Measurements from ENCODE around the gene CDC14C.
"Not testable (repeated sequence)": the region's sequence is repeated elsewhere in the genome, so short reads cannot be mapped to it uniquely, and the experiment has no call there.

The CDC14C gene

DNA sequence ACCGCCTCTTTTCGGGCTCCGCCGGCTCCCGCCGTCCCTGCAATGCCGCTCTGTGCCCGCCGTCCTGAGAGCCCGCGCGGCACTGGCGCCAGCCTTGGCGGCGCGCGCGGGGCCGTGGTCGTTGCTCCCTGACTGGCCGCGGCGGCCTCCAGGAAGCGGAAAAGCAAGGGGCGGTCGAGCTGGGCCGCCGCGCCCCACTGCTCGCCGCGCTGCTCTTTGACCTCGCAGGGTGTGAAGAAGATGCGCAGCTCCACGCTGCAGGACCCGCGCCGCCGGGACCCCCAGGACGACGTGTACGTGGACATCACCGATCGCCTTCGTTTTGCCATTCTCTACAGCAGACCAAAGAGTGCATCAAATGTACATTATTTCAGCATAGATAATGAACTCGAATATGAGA lies at the start of gene CDC14C:
Gene CDC14C, plus strand, starts transcription at position 115 of the 400 bp plus-strand sequence. Its CDS starts 126 bp downstream, at position 241.
- DNase-seq = no peak

GRCh38 chr7:48875045-48875916 lies 49.1 kb upstream of the CDC14C start:
- no peak for DNase-seq

DNA sequence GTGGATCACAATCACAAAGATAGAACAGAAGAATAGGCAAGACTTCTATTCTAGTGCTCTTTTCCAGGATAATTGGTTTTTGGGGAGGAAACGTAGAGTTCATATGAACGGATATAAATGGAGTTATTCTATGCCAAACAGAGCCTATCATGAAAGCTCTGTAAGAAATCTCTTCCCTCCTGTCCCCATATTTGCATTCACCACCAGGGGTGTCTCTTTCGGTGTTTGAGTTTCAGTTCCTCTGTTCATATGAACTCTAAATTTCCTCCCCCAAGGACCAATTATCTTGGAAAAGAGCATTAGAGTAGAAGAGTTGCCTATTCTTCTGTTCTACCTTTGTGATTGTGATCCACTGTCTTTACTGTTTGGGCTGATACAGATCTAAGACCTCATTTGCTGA lies 48.3 kb upstream of the CDC14C start:
- no peak for DNase-seq

DNA sequence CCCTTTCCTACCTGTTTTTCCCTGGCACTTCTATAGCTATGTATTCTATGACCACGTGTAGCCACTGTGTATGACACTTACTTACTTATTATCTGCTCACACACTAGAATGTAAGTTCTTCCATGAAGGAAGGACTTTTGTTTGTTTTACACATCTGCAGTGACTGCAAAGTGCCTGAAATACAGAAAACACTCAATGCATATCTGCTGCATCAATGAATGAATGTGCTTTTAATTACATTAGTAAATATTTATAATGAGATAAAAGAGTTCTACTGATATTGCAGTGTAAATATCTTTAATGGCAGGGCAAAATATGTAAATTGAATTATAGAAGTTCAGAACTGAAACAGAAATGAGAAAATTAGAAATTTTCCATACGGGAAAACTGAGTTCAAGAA lies 43.5 kb upstream of the CDC14C start:
- no peak for DNase-seq

- DNase-seq = no peak
These were observed 36.8 kb upstream of the CDC14C start for GRCh38 chr7:48887500-48887899.

DNA sequence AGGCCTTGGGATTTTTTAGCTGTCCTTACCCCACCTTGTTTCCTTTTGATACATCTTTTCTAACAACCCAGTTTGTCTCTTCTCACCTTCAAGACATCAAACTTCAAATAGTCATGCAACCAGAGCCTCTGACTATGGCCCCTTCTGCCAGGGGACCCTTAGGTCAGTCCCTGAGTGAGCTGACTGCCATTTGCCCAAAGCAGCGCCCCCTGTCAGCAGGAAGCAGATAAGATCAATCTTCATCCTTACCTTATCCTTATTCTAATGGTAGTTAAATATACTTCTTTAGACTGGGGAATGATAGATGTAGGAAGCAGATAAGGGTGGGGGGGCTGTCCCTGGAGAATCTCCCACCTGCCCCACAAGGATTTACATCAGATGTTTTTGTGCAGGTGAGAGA lies 29.8 kb upstream of the CDC14C start:
- DNase-seq = no peak

GRCh38 chr7:48899932-48900331 lies 24.4 kb upstream of the CDC14C start:
- DNase-seq = no peak

DNA sequence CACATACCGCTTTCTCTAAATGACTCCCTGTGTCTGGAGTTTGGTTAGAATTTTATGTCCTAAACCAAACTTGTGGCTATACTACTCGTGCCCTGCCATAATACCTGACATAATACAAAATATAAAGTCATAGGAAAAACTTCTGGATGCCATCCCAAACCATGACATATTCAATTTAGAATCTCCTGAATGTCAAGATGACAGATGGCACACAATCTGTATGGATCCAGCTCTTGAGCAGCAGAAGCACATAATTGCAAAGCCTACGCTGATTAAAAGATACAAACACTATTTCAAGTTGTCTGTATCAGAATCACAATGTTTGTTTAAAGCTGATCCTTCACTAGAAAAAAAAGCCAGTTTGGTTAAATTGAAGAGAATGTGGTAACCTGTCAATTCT lies 22.4 kb upstream of the CDC14C start:
- DNase-seq = no peak

DNA sequence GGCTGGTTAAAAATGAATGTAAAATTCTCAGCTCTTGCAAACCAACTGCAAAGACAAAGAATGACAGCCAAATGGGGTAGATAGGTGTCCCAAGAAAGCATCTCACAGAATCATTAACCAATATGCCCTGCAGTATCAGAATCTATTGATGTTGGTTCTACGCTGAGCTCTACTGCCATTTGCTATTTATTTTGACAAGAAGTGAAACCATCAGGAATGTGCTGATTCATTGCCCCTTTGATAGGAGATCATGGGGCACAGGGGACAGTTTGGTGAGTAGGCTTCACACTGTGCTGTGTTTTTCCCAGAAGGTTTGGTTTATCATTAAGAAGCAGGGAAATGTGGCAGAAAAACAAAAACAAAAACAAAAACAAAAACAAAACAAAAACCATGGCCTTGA lies 19.4 kb upstream of the CDC14C start:
- DNase-seq = no peak

DNA sequence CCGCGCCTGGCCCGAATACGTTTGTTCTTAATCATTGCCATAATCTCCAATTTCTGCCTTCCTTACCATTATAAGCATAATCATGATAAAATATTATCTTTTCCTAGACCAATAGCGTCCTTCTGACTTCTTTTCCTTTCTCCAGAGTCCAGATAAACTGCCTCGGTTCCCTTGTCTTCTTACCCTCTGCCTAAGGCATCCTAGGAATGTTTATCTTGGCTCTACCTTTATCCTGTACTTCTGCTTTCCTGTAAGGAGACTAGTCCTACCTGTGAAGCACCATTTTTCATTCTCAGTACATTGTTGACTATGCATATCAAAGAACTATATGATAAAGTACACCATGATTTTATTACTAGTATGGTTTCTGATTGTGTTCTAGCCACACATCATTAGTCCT lies 18.7 kb upstream of the CDC14C start:
- DNase-seq = not testable (repeated sequence)

DNA sequence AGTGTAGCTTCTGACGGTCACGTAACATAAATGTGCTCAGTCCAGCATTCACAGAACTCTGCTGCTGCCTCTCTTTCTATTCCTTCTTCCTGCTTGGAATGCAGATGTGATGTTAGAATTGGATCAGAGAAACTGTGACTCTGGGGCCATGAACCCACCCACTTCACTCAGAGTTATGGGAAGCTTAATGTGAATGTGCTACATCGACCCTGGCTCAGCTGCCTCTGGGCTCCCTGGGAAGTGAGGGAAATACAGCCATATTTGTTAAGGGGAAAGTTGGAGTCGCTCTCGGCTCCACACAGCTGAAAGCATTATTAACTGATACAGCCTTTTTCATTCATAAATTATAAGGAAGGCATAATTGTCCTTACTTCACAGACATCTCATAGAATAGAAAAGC lies 14.5 kb upstream of the CDC14C start:
- DNase-seq = not testable (repeated sequence)

GRCh38 chr7:48931481-48931880 lies 7.1 kb downstream of the CDC14C start:
- no peak for DNase-seq

- DNase-seq = no peak
These were observed 8.0 kb downstream of the CDC14C start for GRCh38 chr7:48932126-48932910.

- no peak for DNase-seq
These were observed 9.3 kb downstream of the CDC14C start for GRCh38 chr7:48933549-48934085.

GRCh38 chr7:48938539-48939295 lies 14.4 kb downstream of the CDC14C start:
- DNase-seq = no peak

- DNase-seq = no peak
These were observed 19.1 kb downstream of the CDC14C start for GRCh38 chr7:48943279-48943990.

GRCh38 chr7:48955916-48956315 lies 31.6 kb downstream of the CDC14C start:
- no peak for DNase-seq

DNA sequence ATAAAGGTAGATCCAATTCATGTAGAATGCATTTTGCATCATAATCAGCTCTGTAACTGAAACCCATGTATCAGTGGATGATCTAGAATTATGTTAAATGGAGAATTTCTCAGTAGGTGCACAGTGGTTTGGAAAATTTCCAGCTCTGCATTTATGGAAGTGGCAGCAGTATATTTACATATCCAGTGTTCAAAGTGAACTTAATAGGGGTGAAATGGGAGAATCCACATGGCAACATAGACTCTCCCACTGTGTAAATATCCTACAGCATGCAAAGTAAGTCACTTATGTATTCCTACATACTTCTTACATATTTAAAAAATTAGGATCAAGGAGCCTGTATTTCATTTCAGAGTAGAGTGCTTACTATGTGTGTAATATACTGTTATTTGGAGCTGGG lies 35.3 kb downstream of the CDC14C start:
- DNase-seq = no peak

- DNase-seq = no peak
These were observed 38.6 kb downstream of the CDC14C start for GRCh38 chr7:48962821-48963505.

DNA sequence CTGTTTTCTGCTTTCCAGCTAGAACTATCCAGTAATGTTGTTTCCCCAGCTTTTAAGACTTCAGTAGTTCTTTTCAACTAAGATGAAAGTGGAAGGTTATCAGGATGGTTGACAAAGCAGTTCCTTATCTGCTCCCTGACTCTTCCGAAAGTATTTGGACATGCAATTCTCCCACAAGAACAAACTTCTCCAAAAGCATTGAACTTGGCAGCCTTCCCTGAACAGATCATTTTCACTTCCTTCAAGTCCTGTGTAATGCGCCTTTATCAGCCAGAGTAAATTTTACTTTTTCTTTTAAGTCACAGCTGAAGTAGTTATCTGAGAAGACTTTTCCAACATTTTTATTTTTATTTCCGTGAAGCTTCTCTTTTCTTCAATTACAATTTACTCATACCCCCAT lies 39.7 kb downstream of the CDC14C start:
- DNase-seq = no peak

GRCh38 chr7:48971173-48971572 lies 46.8 kb downstream of the CDC14C start:
- no peak for DNase-seq

DNA sequence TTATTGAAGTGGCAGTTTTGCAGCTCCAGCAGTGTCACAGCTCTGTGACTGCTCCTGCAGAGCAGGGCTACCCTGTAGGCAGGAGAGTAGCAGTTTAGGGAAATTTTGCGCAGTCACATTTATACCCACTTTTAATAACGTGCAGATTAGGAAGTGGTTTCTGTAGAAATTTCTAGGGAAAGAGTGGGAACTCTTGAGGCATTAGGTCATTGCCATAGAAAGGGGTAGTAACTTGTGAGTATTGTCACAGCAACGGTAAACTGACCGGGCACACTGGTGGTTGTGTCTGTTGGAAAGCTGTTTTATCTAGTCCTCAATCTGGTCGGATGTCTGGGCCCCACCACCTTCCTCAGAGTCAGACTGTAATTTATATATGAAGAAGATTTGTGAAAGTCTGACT lies 51.9 kb downstream of the CDC14C start:
- DNase-seq = no peak
